Upper lobe of right lung (tissue), 1 donor: ENCODE measurements around the gene RBBP8NL. TPM values are rescaled to one million over a fixed set of nuclear protein-coding genes. Genes with fewer than 3 reads are reported as not detected.
A peak's percentile ranks its signal among the peaks of the same experiment; 100 is the strongest.

ENCODE experiments used
- ATAC-seq: fragments of 200-7000 bp; cut with Tn5 transposase; one replicate; pipeline ENCODE4 v1.9.1; 2020; ENCODE audit warnings: mild to moderate bottlenecking, moderate library complexity
- DNase-seq: peaks from one replicate; pipeline ENCODE4 v3.0.0-alpha.2; 2020
- H3K27ac ChIP-seq: fragments of 200-600 bp; one replicate; pipeline ENCODE4 v1.8.0; 2022
- H3K27me3 ChIP-seq: fragments of 200-600 bp; one replicate; pipeline ENCODE4 v1.8.0; 2022; ENCODE audit warnings: mild to moderate bottlenecking
- H3K36me3 ChIP-seq: fragments of 200-600 bp; one replicate; pipeline ENCODE4 v1.8.0; 2022
- H3K4me1 ChIP-seq: fragments of 200-600 bp; one replicate; pipeline ENCODE4 v1.8.0; 2022
- H3K4me3 ChIP-seq: fragments of 200-600 bp; one replicate; pipeline ENCODE4 v1.8.0; 2022; ENCODE audit warnings: mild to moderate bottlenecking
- H3K9me3 ChIP-seq: fragments of 200-600 bp; one replicate; pipeline ENCODE4 v1.8.0; 2022
- CTCF ChIP-seq: fragments of 200-600 bp; IDR thresholded peaks from one replicate; pipeline ENCODE4 v1.8.0; 2022; ENCODE audit warnings: antibody characterized with exemption
- intact Hi-C: fragments of 100-400 bp; cut with DNase I; formaldehyde crosslinking; loops from one replicate; pipeline ENCODE4 v1.11.0; 2022
- total RNA-seq: library from RNA; stranded (reverse); fragmentation: NEBNext Ultra II Directional; extraction: Animal tissue kit (Norgen Biotek cat#: 25700); gene quantifications from one replicate; pipeline ENCODE4 v1.2.1, GENCODE V29; 2021
- donor health status: DM: no; HTN: yes; CAD: no; lungs with severe emphysema.

RBBP8NL gene
- total RNA-seq, 1 donor from 2014 or later, result 0.64 TPM

DNA sequence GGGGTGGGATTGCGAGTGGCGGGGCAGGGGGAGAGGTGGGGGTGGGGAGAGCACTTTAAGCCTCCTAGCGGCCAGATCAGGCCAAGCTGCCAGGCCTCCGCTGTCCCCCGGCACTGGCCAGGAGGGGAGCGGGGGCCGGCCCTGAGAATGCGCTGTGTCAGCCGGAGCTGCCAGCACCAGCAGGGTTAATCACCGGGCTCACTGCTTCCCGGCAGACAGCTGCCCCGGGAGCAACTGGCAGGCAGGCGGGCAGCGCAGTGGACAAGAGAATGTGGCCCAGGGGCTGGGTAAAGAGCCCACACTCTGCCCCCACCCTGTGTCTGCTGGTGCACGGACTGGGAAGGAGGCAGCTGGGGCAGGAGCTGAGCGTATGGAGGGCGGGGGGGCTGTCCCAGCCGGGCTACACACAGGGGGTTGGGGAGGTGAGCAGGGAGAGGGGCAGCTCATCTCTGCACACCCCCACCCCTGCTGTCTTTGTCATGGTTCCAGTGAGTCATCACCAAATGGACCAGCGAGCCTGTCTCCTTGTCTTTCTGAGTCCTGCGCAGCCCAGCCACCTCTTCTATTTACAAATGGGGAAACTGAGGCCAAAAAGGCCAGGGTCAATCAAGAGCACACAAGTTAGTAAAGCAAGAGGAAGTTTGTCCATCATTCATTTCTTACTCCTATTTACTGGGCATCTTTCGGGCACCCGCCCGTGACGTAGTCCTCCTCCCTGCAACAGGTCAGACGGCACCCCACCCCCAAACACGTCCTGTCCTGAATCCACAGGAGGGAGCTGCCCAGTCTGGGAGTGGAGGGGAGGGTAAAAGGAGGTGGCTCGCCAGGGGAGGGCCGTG is 58.1 kb downstream of the RBBP8NL start:
- Histone ChIP-seq H3K9me3 (no peaks in the 10 kb centered on the region), H3K27ac (peak overlapping the region; percentile 24), H3K36me3 (no peaks in the 10 kb centered on the region), H3K4me1 (peaks cover 51% of the 10 kb centered on the region), H3K27me3 (no peaks in the 10 kb centered on the region), H3K4me3 (peak overlapping the region; percentile 69)
- ATAC-seq, result no peak
- DNase-seq, result no peak
- intact Hi-C loops, result no loop called here
- peak; percentile 45 for TF ChIP-seq CTCF

- H3K36me3 ChIP-seq, result no peaks in the 10 kb centered on the region
- ATAC-seq, result peak; percentile 1
- peaks cover 55% of the 10 kb centered on the region for H3K4me1 ChIP-seq
- H3K9me3 ChIP-seq, result no peaks in the 10 kb centered on the region
- TF ChIP-seq CTCF, result no peak
- intact Hi-C loops, result no loop called here
- peak overlapping the region; percentile 69 for H3K4me3 ChIP-seq
- no peak for DNase-seq
- H3K27me3 ChIP-seq, result no peaks in the 10 kb centered on the region
- peak overlapping the region; percentile 28 for H3K27ac ChIP-seq
Observed at GRCh38 chr20:62368392-62368975, 58.9 kb downstream of the RBBP8NL start.

DNA sequence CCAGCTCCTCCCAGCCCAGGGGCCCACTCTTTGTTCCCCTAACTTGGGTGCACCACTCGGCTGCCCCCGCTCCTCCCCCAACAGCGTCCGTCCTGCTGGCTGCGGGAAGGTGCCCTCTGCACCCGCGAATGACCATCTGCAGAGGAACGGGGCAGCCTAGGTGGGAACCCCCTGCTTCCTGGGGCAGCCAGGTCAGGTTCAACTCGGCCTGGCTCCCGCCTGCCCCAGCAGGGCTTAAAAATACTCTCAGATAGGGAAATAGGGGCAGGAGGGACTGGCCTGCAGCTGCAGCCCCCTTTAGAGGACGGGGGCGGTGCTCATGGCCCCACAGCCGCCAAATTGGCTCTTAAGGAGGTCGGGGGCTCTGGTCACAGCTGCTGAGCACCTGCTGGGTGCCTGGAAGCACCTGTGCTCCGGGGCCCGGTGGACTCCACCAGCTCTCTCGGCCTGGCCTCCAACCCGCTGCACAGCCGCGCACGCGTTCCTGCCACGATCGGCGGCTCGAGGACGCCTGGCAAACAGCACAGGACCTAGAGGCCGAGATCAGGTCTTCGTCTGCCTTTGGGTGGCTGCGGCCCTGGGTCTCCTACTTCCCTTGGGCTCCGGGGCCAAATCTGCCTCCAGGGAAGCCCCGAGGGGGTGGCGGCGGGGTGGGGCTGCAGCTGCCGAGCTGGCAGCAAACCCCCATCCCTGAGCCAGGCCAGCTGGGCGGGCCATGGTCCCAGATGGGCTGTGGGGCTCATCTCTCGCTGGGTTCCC is 59.5 kb downstream of the RBBP8NL start:
- no peak for TF ChIP-seq CTCF
- H3K9me3 ChIP-seq, result no peaks in the 10 kb centered on the region
- no peaks in the 10 kb centered on the region for H3K36me3 ChIP-seq
- ATAC-seq (no peak), DNase-seq (no peak)
- intact Hi-C loops, result no loop called here
- H3K27ac ChIP-seq, result peak overlapping the region; percentile 28
- no peaks in the 10 kb centered on the region for H3K27me3 ChIP-seq
- peak overlapping the region; percentile 69 for H3K4me3 ChIP-seq
- peaks cover 61% of the 10 kb centered on the region for H3K4me1 ChIP-seq

- peak within 1 kb of the TSS; percentile 69 for H3K4me3 ChIP-seq
- H3K4me1 ChIP-seq, result peaks cover 64% of the 10 kb centered on the region
- peak; percentile 56 for ATAC-seq
- H3K27ac ChIP-seq, result peak within 1 kb of the TSS; percentile 80
- intact Hi-C loops, result no loop called here
- no peaks in the 10 kb centered on the region for H3K9me3 ChIP-seq
- H3K27me3 ChIP-seq, result no peaks in the 10 kb centered on the region
- H3K36me3 ChIP-seq, result no peaks in the 10 kb centered on the region
- DNase-seq, result peak; percentile 84
- no peak for TF ChIP-seq CTCF
Observed at GRCh38 chr20:62367136-62367632, 60.2 kb downstream of the RBBP8NL start, which contains the start of gene LAMA5. LAMA5 (minus strand) TSS chr20:62367312; CDS start chr20:62367245, 67 bp downstream.

GRCh38 chr20:62366370-62367135 is 60.8 kb downstream of the RBBP8NL start:
- peak; percentile 32 for ATAC-seq
- H3K4me1 ChIP-seq, result peaks cover 69% of the 10 kb centered on the region
- intact Hi-C loops, result no loop called here
- no peak for TF ChIP-seq CTCF
- H3K36me3 ChIP-seq, result no peaks in the 10 kb centered on the region
- peak; percentile 85 for DNase-seq
- no peaks in the 10 kb centered on the region for H3K27me3 ChIP-seq
- peak overlapping the region; percentile 69 for H3K4me3 ChIP-seq
- H3K27ac ChIP-seq, result peak overlapping the region; percentile 80
- H3K9me3 ChIP-seq, result no peaks in the 10 kb centered on the region
